GM12891 (cell line): ENCODE measurements around the gene PDLIM7.

ENCODE experiments used
- POLR2A ChIP-seq: IDR thresholded peaks from 2 replicates; pipeline ENCODE4 v1.6.1; 2011; ENCODE audit warnings: low read depth, low read length, control low read depth
- POLR2AphosphoS5 ChIP-seq: IDR thresholded peaks from 2 replicates; pipeline ENCODE4 v1.6.1; 2011; ENCODE audit warnings: low read depth, low read length, control low read depth

- TF ChIP-seq POLR2AphosphoS5: no peak
- TF ChIP-seq POLR2A: no peak
These were observed 23.6 kb upstream of the PDLIM7 start for GRCh38 chr5:177520916-177521513.
